ENCODE measurements around the gene AVPI1.
"Not testable (repeated sequence)": the region's sequence is repeated elsewhere in the genome, so short reads cannot be mapped to it uniquely, and the experiment has no call there.

The AVPI1 gene

DNA sequence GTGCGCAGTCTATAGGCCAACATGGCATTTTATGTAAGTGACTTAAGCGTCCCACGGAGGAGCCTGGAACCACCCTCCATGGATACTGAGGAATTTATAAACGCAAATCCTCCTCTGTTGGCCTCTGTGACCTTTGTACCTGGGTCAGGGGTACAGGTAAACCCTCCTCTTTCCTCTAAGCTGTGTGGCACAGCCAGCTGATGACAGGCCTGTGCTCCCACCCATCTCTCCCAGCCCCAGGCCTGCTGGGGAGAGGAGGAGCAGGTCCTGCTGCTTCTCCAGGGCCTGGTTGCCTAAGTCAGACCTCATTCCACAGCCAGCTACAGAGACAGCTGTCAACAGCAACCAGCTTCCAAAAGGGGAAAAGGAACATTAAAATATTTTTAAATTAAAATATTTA is 5.0 kb downstream of the AVPI1 start:
- no peak for DNase-seq

DNA sequence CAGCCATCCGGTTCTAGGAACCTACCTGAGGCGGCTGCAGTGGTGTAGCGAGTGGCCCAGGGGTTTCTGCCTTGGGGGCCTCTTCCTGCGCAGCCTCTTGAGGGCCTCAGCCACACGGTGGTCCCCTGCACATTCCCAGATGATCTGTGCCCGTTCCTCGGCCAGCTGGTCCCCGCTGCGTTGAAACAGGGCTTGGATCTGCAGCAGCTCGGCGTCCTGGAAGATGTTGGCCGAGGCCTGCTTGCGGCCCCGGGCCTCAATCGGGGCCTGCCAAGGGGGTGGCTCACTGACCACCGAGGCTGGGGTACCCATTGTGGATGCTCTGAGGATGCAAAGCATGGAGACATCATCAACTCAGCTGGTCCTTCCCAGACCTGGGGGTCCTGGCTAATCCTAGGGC is 7.4 kb downstream of the AVPI1 start:
- DNase-seq, result no peak

DNA sequence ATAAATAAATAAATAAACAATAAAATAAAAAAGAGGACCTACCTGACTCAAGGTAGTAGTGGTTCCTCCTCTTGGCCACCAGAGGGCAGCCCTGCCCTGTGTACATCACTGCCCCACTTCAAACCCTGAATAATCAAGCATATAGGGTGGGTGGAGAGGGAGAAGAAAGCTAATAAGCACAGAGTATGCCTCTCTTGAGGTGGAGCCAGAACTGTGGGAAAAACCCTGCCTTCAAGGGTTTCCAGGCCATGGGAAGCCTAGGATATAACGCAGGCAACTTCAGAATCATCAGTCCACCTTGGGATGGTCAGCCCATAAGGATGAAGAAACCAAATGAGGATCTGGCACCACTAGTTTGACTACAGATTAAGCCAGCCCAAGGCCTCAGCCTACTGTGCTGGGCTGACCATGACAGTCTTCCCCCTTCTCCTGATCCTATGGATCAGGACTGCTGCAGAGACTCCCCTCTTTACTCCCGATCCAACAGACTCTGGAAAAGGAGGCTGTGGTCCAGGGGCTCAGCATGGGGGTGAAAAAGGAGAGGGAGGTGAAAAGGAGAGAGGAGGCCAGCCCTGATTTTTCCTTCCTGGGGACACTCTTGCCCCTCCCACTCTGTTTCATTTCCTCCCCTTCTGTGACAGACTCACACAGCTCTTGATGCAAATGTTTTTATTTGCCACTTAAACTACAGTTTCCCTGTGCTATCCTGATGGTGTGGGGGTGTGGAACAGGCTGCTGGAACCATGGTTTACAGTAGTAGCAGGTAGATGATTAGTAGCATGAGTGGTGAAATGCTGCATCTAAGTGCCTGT is 10.1 kb downstream of the AVPI1 start:
- peak; percentile 13 to 57 for DNase-seq

DNA sequence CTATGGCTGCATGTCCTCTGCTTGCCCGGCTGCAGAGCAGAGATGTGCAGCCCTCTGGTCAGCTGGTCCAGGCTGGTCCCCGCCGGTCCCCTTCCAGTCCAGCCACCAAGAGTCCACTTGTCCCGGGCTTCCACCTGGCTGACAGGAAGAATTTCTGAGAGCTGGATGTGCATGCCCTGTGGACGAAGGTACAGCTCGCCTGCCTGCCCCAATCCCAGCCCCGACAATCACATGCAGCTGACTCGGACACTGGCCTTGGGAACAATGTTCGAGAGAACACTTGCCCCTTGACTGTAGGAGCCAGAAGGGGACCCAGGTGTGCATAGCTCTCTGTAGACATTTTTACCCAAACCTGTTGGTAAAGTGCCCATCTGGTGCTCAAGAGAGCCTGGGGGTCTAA is 11.8 kb downstream of the AVPI1 start:
- DNase-seq, result no peak

DNA sequence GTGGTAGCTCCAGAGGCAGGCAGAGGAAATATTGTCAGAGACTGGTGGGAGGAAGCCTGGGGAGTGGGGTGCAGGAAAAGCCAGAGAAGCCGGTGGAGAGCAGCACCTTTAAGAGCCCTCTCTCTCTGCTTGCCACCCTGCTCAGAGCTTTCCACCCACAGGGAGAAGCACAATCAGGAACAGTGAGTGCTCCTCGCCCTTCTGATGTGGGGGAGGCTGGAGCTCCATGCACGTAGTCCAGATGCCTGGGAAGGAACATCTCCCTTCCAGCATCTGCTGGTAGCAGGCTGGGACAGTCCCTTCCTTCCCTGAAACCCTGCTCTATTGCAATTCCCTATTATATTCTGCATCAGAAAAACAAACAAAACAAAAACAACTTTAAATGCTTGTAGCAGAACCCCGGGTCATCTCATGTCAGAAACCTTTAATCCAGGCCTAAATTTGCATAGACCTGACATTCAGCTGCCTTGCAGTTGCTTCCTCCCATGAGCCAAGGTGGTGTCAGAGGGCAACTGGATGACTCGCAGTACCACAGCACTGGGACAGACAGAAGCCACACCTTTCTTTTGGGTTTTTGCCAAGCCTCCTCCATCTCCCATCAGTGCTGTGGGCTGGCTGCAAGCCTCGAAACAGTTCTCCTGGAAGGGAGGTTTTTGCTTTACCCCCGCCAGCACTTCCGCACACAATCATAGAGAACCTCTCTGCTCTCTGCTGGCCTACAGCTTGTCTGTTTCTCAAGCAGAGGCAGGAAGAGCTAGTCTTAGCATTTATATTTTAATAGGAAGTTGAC is 13.1 kb downstream of the AVPI1 start:
- peak in 1 of 2 experiments; percentile 26 for DNase-seq

DNA sequence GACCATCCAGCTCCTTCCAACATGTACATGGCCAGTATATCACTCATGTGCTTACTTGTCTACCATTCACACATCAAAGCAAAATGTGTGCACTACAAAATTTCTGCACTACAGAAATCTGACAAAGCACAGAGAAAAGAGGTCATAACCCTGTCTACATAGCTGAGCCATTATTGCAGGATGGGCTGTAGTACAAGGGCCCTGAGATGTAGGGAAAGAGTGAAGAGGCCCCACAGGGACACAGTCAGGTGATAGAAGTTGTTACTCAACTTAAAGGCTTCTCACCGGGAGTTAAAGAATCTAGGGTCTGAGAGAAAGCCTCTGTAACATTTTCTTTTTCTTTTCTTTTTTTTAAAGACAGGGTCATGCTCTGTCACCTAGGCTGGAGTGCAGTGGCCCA is 17.5 kb downstream of the AVPI1 start:
- no peak for DNase-seq

DNA sequence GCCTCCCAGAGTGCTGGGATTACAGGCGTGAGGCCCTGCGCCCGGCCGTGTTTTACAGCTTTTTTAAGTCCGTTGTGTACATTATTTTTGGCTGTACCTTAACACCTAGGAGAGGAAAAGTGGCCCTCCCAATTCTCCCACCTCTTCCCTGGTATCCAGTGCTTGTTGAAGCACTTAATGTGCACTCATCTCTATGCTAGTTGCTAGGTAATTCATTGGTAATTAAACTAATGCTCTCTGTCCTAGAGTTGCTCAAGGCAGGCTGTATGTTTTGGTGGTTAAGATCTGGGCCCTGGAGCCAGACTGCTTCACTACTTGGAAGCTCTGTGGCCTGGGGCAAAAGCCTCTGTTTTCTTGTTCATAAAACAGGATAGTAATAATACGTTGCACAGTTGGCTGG is 19.6 kb downstream of the AVPI1 start:
- no peak for DNase-seq

DNA sequence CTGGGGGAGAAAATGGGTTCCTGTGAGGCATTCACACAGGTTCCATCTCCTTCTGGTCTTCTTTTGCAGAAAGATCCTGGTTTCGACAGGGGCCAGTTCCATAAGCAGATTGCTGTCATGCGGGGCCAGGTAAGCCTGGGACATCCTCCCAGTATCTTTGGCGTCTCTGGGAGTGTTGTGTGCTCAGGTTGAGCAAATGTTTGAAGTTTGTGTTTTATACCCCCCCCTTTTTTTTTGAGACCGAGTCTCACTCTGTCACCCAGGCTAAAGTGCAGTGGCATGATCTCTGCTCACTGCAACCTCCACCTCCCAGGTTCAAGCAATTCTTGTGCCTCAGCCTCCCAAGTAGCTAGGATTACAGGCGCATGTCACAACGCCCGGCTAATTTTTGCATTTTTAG is 20.0 kb downstream of the AVPI1 start:
- no peak for DNase-seq

DNA sequence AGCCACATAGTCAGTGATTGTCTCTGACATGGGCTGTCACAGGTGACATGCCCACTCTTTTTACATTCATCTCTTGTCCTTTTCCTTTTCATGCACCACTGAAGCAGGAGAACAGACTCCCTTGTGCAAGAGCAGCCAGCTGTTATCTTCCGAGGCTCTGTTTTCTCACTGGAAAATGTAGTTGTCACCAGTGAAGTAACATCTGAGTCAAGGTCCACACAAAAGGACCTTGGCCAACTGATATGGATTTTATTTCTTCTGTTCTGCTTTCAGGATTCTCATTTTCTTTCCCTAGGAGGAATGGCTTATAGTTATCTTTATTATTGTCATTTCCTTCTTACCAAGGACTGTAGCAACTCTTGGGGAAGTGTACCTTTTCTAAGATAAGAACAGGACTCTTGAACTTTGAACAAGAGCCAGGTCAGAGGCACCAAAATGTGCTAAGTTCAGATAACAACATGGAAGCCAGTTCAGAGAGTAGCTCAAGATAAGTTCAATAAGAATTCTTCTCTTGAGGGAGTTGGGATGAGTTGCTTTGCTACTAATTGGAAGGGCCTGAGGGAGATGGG is 22.7 kb downstream of the AVPI1 start:
- no peak for DNase-seq

DNA sequence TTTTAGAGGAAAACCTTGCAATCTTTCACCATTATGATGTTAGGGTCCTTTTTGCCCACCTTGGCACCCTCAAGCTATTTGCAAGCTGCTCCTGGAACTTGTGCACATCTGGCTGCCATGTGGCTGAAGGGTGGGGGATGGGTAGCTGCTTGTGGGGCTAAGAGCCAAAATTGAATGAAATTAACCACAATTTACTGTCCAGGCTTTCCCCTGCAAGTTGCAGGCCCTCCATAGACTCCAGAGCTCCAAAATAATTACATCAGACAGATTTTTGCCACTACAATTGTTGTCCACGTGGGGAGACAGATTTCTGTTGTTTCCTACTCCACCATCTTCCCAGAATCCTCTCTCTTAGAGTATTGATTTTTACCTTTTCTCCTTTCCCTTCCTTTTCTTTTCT is 27.5 kb downstream of the AVPI1 start:
- DNase-seq, result no peak

DNA sequence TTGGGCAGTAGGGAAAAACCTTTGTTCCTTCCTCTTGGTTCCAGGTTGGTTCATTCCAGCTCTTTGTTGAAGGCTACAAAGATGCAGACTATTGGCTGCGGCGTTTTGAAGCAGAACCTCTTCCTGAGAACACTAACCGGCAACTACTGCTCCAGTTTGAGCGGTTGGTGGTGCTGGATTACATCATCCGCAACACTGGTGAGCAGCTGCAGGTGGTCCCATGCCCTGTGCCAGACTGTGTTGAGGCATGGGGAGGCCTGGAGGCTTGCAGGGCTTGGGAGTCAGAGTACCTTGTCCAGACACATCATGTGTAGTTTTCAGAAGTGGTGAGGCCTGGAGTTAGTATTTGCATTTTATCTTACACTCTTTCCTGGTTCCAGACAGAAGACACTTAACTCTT is 30.3 kb downstream of the AVPI1 start:
- no peak for DNase-seq

DNA sequence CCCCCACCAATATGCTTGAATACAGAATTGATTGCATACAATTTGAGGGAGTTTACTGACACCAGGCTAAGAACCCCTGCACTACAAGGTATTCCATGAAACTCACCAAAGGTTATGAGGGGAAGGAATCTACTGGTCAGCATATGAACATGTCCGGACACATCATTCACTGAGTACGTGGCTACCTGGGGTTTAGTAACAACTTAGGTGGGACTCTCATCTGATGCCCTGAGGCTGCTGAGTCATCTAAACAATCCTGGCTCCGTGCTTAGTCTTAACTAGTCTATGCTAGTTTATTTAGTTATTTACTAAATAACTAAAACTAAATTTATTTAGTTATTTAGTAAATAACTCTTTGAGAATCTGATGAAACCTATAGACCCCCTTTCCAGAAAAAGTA is 35.3 kb downstream of the AVPI1 start:
- no peak for DNase-seq

DNA sequence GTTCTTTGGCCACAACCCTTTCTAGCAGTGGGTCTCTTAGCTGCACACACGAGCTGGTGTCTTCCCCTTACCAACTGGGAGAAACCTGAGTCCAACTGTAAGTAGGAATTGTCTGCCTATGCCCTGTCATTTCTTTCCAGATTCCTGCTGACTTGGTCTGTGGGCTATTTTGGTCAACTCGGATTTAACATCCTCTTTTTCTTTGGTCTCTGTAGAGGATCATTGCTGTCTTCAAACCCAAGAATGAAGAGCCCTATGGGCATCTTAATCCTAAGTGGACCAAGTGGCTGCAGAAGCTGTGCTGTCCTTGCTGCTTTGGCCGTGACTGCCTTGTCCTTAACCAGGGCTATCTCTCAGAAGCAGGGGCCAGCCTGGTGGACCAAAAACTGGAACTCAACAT is 36.3 kb downstream of the AVPI1 start:
- no peak for DNase-seq

DNA sequence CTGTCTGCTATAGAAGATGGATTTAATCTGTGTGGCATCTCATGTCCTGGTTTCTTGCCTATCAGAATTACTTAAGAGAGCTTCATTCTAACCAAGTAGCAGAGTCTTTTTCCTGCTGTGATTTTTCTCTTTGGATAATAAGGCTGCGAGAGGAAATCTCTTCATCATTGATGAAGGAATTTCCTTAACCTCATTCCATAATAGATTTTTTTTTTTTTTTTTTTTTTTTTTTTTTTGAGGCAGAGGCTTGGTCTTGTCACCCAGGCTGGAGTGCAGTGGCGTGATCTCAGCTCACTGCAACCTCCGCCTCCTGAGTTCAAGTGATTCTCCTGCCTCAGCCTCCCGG is 37.7 kb downstream of the AVPI1 start:
- DNase-seq, result not testable (repeated sequence)

DNA sequence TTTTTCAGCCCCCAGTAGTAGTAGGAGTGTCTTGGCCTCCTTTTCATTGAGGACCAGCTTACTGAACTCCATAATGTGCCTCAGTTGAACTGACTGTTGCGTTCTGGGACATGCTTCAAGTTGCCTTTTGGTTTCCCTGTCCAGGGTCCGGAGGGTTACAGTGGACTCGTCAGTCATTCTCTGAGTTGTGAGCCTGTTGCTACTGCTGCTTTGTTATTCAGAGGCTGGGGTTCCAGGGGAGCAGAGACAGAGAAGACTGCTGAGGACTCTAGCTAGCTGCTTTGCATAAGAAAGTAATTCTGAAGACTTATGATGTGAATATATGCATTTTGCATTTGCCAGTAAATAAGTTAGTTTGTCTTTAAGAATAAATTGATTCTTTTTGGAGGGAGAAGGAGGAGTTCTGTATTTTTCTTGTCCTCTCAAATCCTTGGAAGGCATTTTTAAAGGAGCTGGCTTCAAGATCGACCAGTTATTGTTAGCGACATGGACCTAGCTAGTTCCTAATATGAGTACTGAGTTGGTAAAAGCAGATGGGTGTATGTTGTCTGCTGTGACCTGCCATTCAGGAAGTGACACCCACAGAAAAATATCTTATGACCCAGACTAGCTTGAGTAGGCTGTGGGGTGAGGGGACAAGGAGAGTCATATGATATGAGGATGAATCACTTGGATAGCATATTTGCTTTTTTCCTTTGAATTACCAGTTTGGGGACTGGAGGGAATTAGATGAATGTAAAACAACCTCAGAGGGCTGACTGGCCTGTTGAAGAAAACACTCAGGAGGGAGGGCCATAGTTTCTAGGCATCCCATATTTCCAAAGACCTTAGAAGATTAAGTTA is 38.3 kb downstream of the AVPI1 start:
- peak; percentile 69 to 88 for DNase-seq

DNA sequence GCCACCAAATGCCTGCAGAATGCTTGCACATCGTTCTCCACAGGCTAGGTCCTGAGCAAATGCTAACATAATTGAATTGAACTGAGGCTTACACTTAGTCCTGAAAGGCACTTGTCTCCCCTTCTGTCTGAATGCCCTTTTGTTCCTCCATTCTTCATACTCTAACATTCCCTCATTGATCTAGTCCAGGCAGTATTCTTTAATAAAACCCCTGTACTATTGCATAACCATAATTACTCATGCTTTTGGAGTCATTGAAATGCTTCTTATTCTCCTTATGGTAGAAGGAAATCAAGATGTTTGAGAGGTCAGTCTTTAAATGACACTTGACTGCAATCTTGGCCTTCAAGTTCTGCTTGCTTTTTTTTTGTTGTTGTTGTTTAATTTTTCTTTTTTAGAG is 39.5 kb downstream of the AVPI1 start:
- peak in 1 of 2 experiments; percentile 27 for DNase-seq

DNA sequence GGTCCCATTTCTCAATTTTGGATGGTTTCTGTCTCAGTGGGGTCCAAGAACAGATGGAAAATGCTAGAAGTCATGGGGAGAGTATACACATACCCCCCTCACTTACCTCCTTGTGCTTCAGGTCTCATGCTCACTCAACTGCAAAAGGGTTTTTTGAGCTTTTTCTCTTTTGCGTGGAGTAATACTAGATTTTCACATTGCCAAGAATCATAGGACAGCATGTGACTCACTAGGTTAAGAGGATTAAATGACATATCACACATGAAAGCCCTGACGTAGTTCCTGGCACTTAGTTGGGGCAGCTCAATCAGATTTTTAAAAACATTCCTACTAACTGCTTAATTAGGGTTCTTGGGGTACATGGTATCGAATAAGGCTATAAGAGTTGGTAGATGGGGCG is 42.1 kb downstream of the AVPI1 start:
- DNase-seq, result no peak

DNA sequence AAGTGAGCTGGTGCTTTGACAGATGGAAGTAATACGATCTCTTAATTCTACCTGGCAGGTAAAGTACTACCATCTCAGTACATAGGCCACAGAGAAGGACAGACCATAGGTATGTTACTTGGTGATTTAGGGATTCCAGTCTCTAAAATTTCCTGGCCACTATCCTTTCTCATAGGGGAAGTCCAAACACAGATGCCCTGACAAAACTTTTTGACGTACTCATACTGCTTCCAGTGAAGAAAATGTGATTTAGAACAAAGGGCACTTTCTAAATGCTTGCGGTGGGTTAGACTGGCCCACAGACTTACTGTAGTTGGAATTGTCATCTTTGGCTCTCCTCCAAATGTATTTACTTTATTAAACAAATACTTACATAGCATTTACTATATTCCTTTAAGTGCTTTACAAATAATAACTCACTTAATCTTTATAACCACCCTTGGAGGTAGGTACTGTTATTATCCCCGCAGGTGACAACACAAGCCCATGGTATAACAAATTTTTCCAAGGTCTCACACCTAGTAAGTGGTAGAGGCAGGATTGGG is 43.5 kb downstream of the AVPI1 start:
- no peak for DNase-seq

DNA sequence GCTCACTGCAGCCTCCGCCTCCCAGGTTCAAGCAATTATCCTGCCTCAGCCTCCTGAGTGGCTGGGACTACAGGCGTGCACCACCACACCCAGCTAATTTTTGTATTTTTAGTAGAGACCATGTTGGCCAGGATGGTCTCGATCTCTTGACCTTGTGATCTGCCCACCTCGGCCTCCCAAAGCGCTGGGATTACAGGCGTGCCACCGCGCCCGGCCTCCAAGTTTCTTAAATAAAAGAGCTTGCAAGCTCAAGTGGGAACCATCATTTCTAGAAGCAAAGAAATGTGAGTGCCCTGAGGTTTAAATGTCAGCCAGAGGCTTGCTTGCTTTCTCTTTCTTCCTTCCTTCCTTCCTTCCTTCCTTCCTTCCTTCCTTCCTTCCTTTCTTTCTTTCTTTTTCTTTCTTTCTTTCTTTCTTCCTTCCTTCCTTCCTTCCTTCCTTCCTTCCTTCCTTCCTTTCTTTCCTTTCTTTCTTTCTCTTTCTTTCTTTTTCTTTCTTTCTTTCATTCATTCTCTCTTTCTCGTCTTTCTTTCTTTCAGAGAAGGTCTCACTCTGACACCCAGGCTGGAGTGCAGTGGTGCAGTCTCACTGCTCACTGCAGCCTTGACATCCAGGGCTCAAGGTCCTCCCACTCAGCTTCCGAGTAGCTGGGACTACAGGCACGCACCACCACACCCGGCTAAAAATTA is 44.4 kb downstream of the AVPI1 start:
- not testable (repeated sequence) for DNase-seq

DNA sequence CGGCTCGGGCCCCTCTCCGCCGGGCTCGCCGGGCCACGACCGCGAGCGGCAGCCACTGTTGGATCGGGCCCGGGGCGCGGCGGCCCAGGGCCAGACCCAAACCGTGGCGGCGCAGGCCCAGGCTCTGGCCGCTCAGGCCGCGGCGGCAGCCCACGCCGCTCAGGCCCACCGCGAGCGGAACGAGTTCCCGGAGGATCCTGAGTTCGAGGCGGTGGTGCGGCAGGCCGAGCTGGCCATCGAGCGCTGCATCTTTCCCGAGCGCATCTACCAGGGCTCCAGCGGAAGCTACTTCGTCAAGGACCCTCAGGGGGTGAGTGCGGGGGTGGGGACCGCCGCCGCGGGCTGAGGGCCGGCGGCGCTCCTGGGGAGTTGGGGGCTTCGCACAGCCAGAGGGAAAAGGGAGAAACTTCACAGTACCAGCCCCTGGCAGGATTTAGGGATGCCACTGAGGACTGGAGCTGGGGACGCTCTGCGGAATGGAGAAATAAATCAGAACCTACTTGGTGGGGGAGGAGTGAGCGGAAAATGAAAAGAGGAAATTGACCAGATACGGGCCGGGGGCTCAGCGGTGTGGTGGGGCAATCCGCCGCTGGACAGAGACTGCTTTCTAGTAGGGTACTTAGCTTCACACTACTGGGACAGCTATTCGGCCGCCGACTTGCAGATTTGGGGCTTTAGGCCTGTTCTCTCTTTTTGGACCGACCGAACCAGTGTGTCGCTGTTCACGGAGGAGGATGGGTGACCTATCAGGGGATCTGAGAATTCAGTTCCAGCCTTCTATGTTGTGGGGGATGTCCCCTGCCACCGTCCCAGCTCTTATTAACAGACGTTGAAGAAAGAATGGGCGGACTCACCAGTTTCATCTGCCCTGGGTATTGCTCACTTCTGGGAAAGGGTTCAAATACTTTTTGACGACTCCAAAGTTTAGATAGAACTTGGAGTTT is 45.9 kb downstream of the AVPI1 start:
- DNase-seq, result no peak

All from SW 1271 (cell line).